Pancreas (tissue), 10 donors: Measurements from ENCODE around the gene IFNGR2. TPM values are rescaled to one million over a fixed set of nuclear protein-coding genes. Genes with fewer than 3 reads are reported as not detected.
A peak's percentile ranks its signal among the peaks of the same experiment; 100 is the strongest.

Experiments used
- ATAC-seq, 4 donors: fragments of 200-7000 bp; cut with Tn5 transposase; one replicate each; pipeline versions ENCODE4 v1.8.0 to v1.9.1; 2020; ENCODE audit warnings: mild to moderate bottlenecking in 4 of 4, moderate library complexity in 4 of 4
- DNase-seq, 6 donors: peaks; one replicate each; pipeline ENCODE4 v3.0.0-alpha.2; 2020
- FAIRE-seq: peaks from 2 replicates; lab custom pipeline; 2012; peaks lifted over from hg19 to GRCh38; lab: Jason Lieb, UNC
- H3K27ac ChIP-seq, 4 donors: fragments of 200-600 bp; sonication (generic); 1 replicate in 3 of 4; 2 replicates in 1 of 4; pipeline versions ENCODE4 v1.5.0 to v1.8.0; 2020
- H3K27me3 ChIP-seq, 4 donors: fragments of 200-600 bp; one replicate each; pipeline ENCODE4 v1.8.0; 2021
- H3K36me3 ChIP-seq, 3 donors: fragments of 200-600 bp; sonication (generic) in 1 of 3; one replicate each; pipeline versions ENCODE4 v1.5.0 to v1.8.0; 2020 to 2021
- H3K4me1 ChIP-seq, 3 donors: fragments of 200-600 bp; one replicate each; pipeline ENCODE4 v1.8.0; 2021
- H3K4me3 ChIP-seq, 4 donors: fragments of 200-600 bp; sonication (generic) in 2 of 4; one replicate each; pipeline versions ENCODE4 v1.5.0 to v1.8.0; 2020 to 2021
- H3K9me3 ChIP-seq, 4 donors: fragments of 200-600 bp; one replicate each; pipeline ENCODE4 v1.8.0; 2021
- WGBS, 2 donors: extraction: QIAGEN DNeasy Blood & Tissue Kit; methylation state at CpG; one replicate each; pipeline ENCODE4 v1.1.7; 2013; 5-methylcytosine and 5-hydroxymethylcytosine counted together
- intact Hi-C, 3 donors: fragments of 100-400 bp; cut with DNase I; formaldehyde crosslinking; loops; one replicate each; pipeline versions ENCODE4 v1.11.1 to v1.14.2; 2022
- polyA plus RNA-seq, 2 donors: library from polyadenylated mRNA; stranded (reverse); fragments of 200-250 nt; gene quantifications; one replicate each; pipeline ENCODE4 v1.2.3, GENCODE V29; 2013
- total RNA-seq, 6 donors: library from RNA; stranded (reverse); fragmentation: NEBNext Ultra II Directional in 4 of 6; extraction: Animal tissue kit (Norgen Biotek cat#: 25700) in 4 of 6; gene quantifications; one replicate each; pipeline versions ENCODE4 v1.2.1 to v1.2.4, GENCODE V29; 2021 to 2023
- TF ChIP-seq, protein P1 (sequence below), 4 donors: fragments of 200-600 bp; sonication (generic) in 3 of 4; IDR thresholded peaks; one replicate each; pipeline versions ENCODE4 v1.5.0 to v1.8.0; 2021; ENCODE audit warnings: antibody characterized with exemption in 4 of 4
- donor health status: healthy with polysubstance abuse.
- donor health status: DM: no; HTN: no; CAD: no; lungs with moderate emphysema.
- donor health status: DM: no; HTN: no; CAD: no.
- donor health status: control.
- donor health status: control.
- donor health status: Bipolar disorder and iron deficiency.
- donor health status: DM: yes; HTN: yes; CAD: no.
- donor health status: DM: no; HTN: no; CAD: no.
- donor health status: DM: no; HTN: no; CAD: no.
- donor health status: DM: yes; HTN: yes; CAD: no.

Gene IFNGR2
- total and polyA plus RNA-seq, 8 donors: 10.1 to 56.5 (median 19.9) TPM

DNA sequence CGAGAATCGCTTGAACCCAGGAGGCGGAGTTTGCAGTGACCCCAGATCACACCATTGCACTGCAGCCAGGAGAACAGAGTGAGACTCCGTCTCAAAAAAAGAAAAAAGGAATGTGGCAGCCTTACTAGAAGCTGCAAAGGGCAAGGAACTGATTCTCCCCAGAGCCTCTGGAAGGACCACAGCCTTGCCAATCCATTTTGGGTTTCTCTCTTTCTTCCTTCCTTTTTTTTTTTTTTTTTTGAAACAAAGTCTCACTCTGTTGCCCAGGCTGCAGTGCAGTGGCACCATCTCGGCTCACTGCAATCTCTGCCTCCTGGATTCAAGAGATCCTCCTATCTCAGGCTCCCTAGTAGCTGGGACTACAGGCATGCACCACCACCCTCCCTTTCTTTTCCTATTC lies 9.9 kb upstream of the IFNGR2 start:
- Histone ChIP-seq H3K9me3 (no peaks in the 10 kb centered on the region), H3K4me3 (no peak overlapping the region), H3K36me3 (no peaks in the 10 kb centered on the region), H3K4me1 (no peaks in the 10 kb centered on the region), H3K27ac (no peak overlapping the region), H3K27me3 (no peaks in the 10 kb centered on the region)
- intact Hi-C loops: no loop called here
- no peak for FAIRE-seq
- TF ChIP-seq, protein P1, sequence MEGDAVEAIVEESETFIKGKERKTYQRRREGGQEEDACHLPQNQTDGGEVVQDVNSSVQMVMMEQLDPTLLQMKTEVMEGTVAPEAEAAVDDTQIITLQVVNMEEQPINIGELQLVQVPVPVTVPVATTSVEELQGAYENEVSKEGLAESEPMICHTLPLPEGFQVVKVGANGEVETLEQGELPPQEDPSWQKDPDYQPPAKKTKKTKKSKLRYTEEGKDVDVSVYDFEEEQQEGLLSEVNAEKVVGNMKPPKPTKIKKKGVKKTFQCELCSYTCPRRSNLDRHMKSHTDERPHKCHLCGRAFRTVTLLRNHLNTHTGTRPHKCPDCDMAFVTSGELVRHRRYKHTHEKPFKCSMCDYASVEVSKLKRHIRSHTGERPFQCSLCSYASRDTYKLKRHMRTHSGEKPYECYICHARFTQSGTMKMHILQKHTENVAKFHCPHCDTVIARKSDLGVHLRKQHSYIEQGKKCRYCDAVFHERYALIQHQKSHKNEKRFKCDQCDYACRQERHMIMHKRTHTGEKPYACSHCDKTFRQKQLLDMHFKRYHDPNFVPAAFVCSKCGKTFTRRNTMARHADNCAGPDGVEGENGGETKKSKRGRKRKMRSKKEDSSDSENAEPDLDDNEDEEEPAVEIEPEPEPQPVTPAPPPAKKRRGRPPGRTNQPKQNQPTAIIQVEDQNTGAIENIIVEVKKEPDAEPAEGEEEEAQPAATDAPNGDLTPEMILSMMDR (IDR thresholded peaks at IDR 0.05): no peak
- WGBS, 2 donors: 61 to 67% methylated on average over 5 of the region's 5 CpGs
- peak in 1 of 4 donors; percentile 34 for ATAC-seq
- DNase-seq: no peak

DNA sequence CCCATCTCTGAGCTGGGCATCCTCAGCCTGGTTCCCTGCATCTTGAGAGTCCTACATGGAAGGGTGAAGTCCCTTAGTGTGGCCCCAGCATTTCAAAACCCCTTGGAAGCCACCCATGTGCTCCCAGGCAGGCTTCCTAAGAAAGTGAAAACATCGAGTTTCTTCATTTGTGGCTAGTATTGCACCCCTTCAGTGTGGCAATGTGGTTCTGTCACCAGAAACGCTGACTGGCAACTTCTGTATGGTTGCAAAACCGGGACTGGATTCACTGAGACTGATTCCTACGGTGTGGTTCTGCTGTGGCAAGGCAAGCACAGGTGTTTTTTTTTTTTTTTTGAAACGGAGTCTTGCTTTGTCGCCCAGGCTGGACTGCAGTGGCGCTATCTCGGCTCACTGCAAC lies 9.0 kb upstream of the IFNGR2 start:
- Histone ChIP-seq H3K9me3 (no peaks in the 10 kb centered on the region), H3K27me3 (no peaks in the 10 kb centered on the region), H3K4me3 (no peak overlapping the region), H3K27ac (no peak overlapping the region), H3K36me3 (no peaks in the 10 kb centered on the region), H3K4me1 (no peaks in the 10 kb centered on the region)
- intact Hi-C loops: no loop called here
- DNase-seq (peak in 1 of 6 donors; percentile 44), ATAC-seq (peak in 3 of 4 donors; percentile 28 to 74 (median 66)), FAIRE-seq (no peak)
- 78 to 79% methylated on average over 7 to 8 of the region's 8 CpGs for WGBS, 2 donors
- TF ChIP-seq, protein P1 (IDR thresholded peaks at IDR 0.05): no peak

DNA sequence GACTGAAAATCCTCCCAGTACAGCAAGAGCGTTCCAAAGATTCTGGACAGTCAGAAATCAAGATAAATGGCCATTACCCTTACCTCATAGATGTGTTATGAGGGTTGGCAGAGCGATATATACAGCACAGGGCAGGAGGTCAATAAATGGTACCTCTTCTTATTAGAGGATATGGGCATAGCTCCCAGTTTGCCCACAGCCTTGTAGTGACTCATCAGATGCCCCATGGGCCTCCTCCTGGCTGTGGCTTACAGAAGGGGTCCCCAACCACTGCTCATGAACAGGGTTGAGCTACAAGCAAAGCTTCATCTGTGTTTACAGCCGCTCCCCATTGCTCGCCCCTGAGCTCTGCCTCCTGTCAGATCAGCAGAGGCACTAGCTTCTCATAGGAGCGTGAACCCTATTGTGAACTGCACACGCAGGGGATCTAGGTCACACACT lies 7.3 kb upstream of the IFNGR2 start:
- no peaks in the 10 kb centered on the region for H3K9me3 ChIP-seq
- 65 to 77% methylated on average over 6 of the region's 6 CpGs for WGBS, 2 donors
- no peaks in the 10 kb centered on the region for H3K27me3 ChIP-seq
- H3K36me3 ChIP-seq: no peaks in the 10 kb centered on the region
- H3K4me1 ChIP-seq: no peaks in the 10 kb centered on the region
- DNase-seq (no peak), ATAC-seq (peak in 1 of 4 donors; percentile 14), FAIRE-seq (no peak)
- intact Hi-C loops: no loop called here
- TF ChIP-seq, protein P1 (IDR thresholded peaks at IDR 0.05): no peak
- H3K4me3 ChIP-seq: no peak overlapping the region
- H3K27ac ChIP-seq: no peak overlapping the region

DNA sequence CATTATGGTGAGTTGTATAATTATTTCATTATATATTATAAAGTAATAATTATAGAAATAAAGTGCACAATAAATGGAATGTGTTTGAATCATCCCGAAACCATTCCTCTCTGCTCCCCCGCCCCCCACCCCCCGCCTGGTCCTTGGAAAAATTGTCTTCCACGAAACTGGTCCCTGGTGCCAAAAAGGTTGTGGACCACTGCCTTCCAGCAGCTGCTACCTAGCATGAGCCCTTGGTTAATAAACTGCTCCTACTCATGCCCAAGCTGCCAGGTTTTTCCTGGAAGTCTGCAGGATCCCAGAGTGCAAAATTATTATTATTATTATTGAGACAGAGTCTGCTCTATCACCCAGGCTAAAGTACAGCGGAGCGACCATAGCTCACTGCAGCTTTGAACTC lies 6.8 kb upstream of the IFNGR2 start:
- Histone ChIP-seq H3K27me3 (no peaks in the 10 kb centered on the region), H3K36me3 (no peaks in the 10 kb centered on the region), H3K27ac (no peak overlapping the region), H3K4me3 (no peak overlapping the region), H3K4me1 (no peaks in the 10 kb centered on the region), H3K9me3 (no peaks in the 10 kb centered on the region)
- FAIRE-seq (no peak), DNase-seq (no peak), ATAC-seq (no peak)
- 80 to 86% methylated on average over 6 of the region's 6 CpGs for WGBS, 2 donors
- intact Hi-C loops: no loop called here
- TF ChIP-seq, protein P1 (IDR thresholded peaks at IDR 0.05): no peak

DNA sequence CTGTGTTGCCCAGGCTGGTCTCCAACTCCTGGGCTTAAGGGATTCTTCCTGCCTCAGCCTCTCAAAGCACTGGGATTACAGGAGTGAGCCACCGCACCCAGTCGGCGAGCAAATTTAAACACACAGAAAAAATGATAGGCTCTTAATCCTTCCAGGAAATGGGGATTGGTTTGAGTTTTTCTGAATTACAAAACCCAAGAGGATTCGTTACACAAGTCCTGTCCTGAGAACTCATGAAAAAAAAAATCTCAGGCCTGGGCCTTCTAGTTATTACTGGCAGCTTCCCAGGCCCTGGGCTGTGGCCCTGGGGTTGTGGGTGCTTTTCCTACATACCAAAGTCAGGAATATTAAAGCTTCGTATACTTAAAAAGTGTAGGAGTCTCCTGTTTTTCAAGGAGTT lies 6.3 kb upstream of the IFNGR2 start:
- intact Hi-C loops: no loop called here
- ATAC-seq: no peak

More for the DNA sequence above, 6.3 kb upstream of the IFNGR2 start:
- no peaks in the 10 kb centered on the region for H3K4me1 ChIP-seq
- no peaks in the 10 kb centered on the region for H3K36me3 ChIP-seq
- 74 to 88% methylated on average over 5 of the region's 5 CpGs for WGBS, 2 donors
- H3K9me3 ChIP-seq: no peaks in the 10 kb centered on the region
- H3K4me3 ChIP-seq: no peak overlapping the region
- H3K27me3 ChIP-seq: no peaks in the 10 kb centered on the region
- H3K27ac ChIP-seq: no peak overlapping the region
- TF ChIP-seq, protein P1 (IDR thresholded peaks at IDR 0.05): no peak
- FAIRE-seq: no peak
- no peak for DNase-seq
